ENCODE measurements around the gene ANKRD39. TPM values are rescaled to one million over a fixed set of nuclear protein-coding genes. Genes with fewer than 3 reads are reported as not detected.

Gene ANKRD39
- total RNA-seq, 6 donors from 2014 or later, result 7.1 to 13.6 (median 11.3) TPM

DNA sequence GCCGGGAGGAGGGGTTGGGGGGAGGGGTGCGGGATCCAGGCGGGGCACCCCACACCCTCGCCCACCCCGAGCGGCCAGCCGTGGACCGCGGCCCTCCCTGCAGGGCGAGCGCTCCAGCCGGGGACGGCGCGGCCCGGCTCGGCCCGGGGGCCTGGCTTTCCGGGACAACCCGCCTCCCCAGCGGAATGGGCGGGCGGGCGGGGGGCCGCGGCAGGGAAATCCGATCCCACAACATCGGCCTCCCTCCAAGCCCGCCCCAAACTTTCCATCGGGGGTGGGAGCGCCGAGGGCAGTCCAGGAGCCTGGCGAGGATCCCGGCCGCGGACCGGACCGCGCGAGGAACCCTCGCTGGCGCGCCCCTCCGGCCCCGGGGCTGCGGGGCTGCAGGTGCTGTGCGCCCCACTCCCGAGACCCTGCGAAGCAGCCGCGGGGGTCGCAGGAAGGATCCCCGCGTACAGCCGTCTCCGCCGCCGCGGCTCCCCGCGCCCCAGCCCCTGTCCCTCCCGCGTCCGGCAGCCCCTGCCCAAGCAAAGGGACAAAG is 11.5 kb upstream of the ANKRD39 start:
- TF ChIP-seq, protein P1, sequence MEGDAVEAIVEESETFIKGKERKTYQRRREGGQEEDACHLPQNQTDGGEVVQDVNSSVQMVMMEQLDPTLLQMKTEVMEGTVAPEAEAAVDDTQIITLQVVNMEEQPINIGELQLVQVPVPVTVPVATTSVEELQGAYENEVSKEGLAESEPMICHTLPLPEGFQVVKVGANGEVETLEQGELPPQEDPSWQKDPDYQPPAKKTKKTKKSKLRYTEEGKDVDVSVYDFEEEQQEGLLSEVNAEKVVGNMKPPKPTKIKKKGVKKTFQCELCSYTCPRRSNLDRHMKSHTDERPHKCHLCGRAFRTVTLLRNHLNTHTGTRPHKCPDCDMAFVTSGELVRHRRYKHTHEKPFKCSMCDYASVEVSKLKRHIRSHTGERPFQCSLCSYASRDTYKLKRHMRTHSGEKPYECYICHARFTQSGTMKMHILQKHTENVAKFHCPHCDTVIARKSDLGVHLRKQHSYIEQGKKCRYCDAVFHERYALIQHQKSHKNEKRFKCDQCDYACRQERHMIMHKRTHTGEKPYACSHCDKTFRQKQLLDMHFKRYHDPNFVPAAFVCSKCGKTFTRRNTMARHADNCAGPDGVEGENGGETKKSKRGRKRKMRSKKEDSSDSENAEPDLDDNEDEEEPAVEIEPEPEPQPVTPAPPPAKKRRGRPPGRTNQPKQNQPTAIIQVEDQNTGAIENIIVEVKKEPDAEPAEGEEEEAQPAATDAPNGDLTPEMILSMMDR (IDR thresholded peaks at IDR 0.05), result peak in 1 of 6 experiments; percentile 33
- peak; percentile 9 to 58 for TF ChIP-seq POLR2AphosphoS5 (IDR thresholded peaks at IDR 0.05)
- no peak for TF ChIP-seq EP300 (IDR thresholded peaks at IDR 0.05)
- TF ChIP-seq POLR2A (IDR thresholded peaks at IDR 0.05), result no peak
- peaks cover 0 to 8% (median 0%) of the 10 kb centered on the region in 4 donors for H3K27me3 ChIP-seq
- peak overlapping the region; percentile 87 to 98 (median 94) for H3K27ac ChIP-seq
- H3K9me3 ChIP-seq, result no peaks in the 10 kb centered on the region
- peak overlapping the region; percentile 66 to 95 (median 92) for H3K4me3 ChIP-seq
- ATAC-seq (ENCODE audit: low FRiP score in 2 of 2) (peak; percentile 19 to 60), DNase-seq (peak; percentile 75 to 92)
- peaks cover 57 to 71% (median 59%) of the 10 kb centered on the region in 4 donors for H3K4me1 ChIP-seq
- 0% methylated on average over 5 of the region's 64 CpGs; no CpG with 5 or more reads in 1 of the 2 donors for WGBS, 2 donors
- peaks cover 11 to 23% (median 17%) of the 10 kb centered on the region in 4 donors for H3K36me3 ChIP-seq

DNA sequence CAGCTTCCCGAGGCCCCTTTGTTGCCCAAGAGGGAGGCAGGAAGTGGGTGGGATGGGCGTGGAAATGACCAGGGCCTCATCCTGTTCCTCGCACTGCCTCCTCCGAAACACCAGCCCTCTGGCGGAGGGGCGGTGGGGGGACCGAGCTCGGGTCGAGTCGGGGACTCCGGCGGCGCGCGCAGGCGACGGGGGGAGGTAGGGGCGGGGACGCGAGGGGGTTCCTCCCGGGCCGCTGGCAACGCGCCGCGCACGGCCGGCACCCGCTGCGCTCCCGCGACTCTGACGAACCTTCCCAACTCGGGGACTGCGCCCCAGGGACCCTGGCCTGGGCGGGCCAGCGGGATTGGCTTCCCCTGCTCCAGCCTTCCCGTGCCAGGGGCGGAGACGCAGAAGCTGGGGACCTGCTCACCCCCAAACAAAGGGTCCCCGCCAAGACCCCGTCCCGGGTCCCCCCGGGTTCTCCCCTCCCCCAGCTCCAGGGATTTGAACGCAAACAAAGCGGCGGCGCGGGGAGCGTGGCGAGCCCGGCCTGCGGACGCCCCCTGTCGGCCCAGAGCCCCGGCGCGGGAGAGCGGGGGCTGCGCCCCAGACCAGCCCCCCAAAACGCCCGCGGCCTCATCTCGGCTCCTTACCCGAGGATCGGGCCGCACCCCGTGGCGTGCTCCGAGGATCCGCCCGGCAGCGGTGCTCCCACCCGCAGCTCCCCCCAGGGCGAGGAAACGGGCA is 10.9 kb upstream of the ANKRD39 start:
- 0% methylated on average over 47 of the region's 76 CpGs; no CpG with 5 or more reads in 1 of the 2 donors for WGBS, 2 donors
- Histone ChIP-seq H3K9me3 (no peaks in the 10 kb centered on the region), H3K36me3 (peaks cover 16 to 29% (median 23%) of the 10 kb centered on the region in 4 donors), H3K27me3 (peaks cover 0 to 8% (median 0%) of the 10 kb centered on the region in 4 donors), H3K4me3 (peak overlapping the region; percentile 66 to 95 (median 92)), H3K4me1 (peaks cover 52 to 68% (median 54%) of the 10 kb centered on the region in 4 donors), H3K27ac (peak overlapping the region; percentile 87 to 98 (median 94))
- no peak for TF ChIP-seq EP300 (IDR thresholded peaks at IDR 0.05)
- TF ChIP-seq, protein P1 (IDR thresholded peaks at IDR 0.05), result peak; percentile 52 to 71 (median 64)
- peak; percentile 84 to 86 for TF ChIP-seq POLR2AphosphoS5 (IDR thresholded peaks at IDR 0.05)
- peak in 1 of 4 donors; percentile 57 for TF ChIP-seq POLR2A (IDR thresholded peaks at IDR 0.05)
- ATAC-seq (ENCODE audit: low FRiP score in 2 of 2), result peak; percentile 69 to 84
- DNase-seq, result peak; percentile 90 to 96

DNA sequence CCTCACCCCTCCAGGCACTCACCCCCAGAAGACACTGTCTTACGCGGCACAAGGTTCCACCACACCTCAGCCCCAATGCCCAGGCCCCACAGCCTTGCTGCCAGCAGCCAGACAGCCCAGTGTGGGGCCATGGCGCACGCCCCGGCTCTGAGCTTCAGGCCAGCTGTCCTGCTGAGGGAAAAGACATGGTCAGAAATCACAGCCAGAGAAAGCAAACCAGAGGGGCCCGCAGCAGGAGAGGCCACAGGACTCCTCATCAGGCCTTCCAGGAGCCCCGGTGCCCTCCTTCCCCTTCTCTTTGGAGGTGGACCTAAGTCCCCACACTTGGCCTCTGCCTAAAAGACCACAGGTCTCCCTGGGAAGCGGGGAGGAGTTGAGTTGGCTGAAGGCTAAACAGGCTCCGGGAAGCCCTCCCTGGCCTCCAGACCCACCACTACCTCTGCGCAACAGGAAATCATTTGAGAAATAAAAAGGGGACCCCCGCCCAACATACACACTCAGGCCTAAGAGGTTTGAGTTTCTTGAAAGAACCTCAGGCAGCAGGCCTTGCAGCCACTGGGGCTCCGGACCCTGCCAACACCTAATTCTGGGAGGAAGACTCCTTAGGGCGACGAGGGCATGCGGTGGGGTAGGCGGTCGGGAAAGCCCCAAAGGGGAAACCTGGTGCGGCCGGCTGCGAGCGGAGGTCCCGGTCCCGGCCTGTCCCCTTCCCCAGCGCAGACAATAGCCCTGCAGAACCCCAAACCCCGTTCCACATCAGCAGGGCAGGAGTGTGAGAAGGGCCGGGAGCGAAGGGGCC is 10.1 kb upstream of the ANKRD39 start:
- Histone ChIP-seq H3K27me3 (peaks cover 0 to 8% (median 0%) of the 10 kb centered on the region in 4 donors), H3K36me3 (peaks cover 19 to 37% (median 31%) of the 10 kb centered on the region in 4 donors), H3K9me3 (no peaks in the 10 kb centered on the region), H3K27ac (peak overlapping the region; percentile 87 to 98 (median 94)), H3K4me3 (peak overlapping the region; percentile 66 to 95 (median 92)), H3K4me1 (peaks cover 44 to 62% (median 46%) of the 10 kb centered on the region in 4 donors)
- ATAC-seq (ENCODE audit: low FRiP score in 2 of 2), result no peak
- 1 to 5% methylated on average over 7 to 19 of the region's 27 CpGs for WGBS, 2 donors
- peak in 1 of 2 donors; percentile 81 for DNase-seq
- TF ChIP-seq, protein P1 (IDR thresholded peaks at IDR 0.05), result no peak
- TF ChIP-seq POLR2AphosphoS5 (IDR thresholded peaks at IDR 0.05) (no peak), POLR2A (IDR thresholded peaks at IDR 0.05) (no peak), EP300 (IDR thresholded peaks at IDR 0.05) (no peak)

DNA sequence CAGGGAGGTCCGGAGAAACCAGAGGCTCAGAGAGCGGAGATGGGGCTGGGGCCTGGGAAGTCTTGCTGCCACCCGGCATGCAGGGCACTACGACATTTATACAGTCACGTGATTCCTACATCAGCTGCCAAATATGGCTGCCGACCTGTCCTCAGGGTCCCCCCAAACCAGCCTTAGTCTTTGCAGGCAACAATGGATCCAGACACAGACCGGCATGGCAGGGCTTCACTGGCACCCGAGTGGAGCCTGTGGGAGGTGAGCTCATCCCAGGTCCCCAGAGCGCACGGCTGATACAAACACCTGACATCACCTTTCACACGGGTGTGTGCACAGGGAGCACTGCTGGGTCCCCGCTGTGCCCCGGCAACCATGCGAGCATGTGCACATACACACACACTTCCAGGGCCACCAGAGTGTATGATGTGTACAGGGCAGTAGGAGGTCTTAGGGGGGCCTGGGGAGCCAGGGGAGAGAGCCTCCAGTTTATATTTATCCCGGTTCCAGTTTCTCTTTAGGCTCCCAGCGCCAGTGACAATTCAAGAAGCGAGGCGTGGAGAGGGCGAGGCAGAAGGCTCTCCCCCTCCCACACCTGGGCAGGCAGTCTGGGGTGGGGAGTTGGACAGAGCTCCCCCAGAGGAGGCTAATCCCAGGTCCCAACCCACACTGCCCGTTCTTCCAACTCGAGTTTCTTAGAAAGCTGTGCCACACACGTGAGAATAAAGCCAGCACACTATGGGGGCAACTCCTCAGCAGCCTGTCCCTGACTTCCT is 9.4 kb upstream of the ANKRD39 start:
- TF ChIP-seq, protein P1 (IDR thresholded peaks at IDR 0.05), result no peak
- TF ChIP-seq POLR2AphosphoS5 (IDR thresholded peaks at IDR 0.05) (no peak), EP300 (IDR thresholded peaks at IDR 0.05) (no peak), POLR2A (IDR thresholded peaks at IDR 0.05) (no peak)
- Histone ChIP-seq H3K9me3 (no peaks in the 10 kb centered on the region), H3K4me3 (peak overlapping the region in 3 of 4 donors; percentile 66 to 95 (median 91)), H3K27me3 (peaks cover 0 to 8% (median 0%) of the 10 kb centered on the region in 4 donors), H3K36me3 (peaks cover 19 to 45% (median 35%) of the 10 kb centered on the region in 4 donors), H3K27ac (peak overlapping the region; percentile 87 to 98 (median 94)), H3K4me1 (peaks cover 39 to 62% (median 43%) of the 10 kb centered on the region in 4 donors)
- DNase-seq (peak in 1 of 2 donors; percentile 60), ATAC-seq (ENCODE audit: low FRiP score in 2 of 2) (no peak)
- 50 to 59% methylated on average over 15 to 22 of the region's 22 CpGs for WGBS, 2 donors
